ENCODE measurements around the gene ADAMTS10.
"Not testable (repeated sequence)": the region's sequence is repeated elsewhere in the genome, so short reads cannot be mapped to it uniquely, and the experiment has no call there.

The ADAMTS10 gene

GRCh38 chr19:8589177-8589714 is 21.3 kb downstream of the ADAMTS10 start:
- DNase-seq, result no peak

GRCh38 chr19:8585894-8586750 is 24.4 kb downstream of the ADAMTS10 start:
- DNase-seq, result no peak

GRCh38 chr19:8584965-8585893 is 25.3 kb downstream of the ADAMTS10 start:
- DNase-seq, result no peak

- DNase-seq, result no peak
Observed at GRCh38 chr19:8580710-8581281, 29.7 kb downstream of the ADAMTS10 start.

- DNase-seq, result no peak
Observed at GRCh38 chr19:8578642-8579265, 31.8 kb downstream of the ADAMTS10 start.

GRCh38 chr19:8577741-8578140 is 32.8 kb downstream of the ADAMTS10 start:
- DNase-seq, result no peak

- DNase-seq, result no peak
Observed at GRCh38 chr19:8577247-8577646, 33.3 kb downstream of the ADAMTS10 start, which contains the start of gene MYO1F. MYO1F (minus strand) TSS chr19:8577442; CDS start chr19:8577309, 133 bp downstream.

- no peak for DNase-seq
Observed at GRCh38 chr19:8576273-8576993, 34.1 kb downstream of the ADAMTS10 start.

- DNase-seq, result no peak
Observed at GRCh38 chr19:8575467-8575997, 35.0 kb downstream of the ADAMTS10 start.

GRCh38 chr19:8574619-8574922 is 35.9 kb downstream of the ADAMTS10 start:
- not testable (repeated sequence) for DNase-seq

- no peak for DNase-seq
Observed at GRCh38 chr19:8573316-8573715, 37.2 kb downstream of the ADAMTS10 start.

- no peak for DNase-seq
Observed at GRCh38 chr19:8571006-8571411, 39.5 kb downstream of the ADAMTS10 start.

GRCh38 chr19:8569066-8569771 is 41.3 kb downstream of the ADAMTS10 start:
- DNase-seq, result no peak

GRCh38 chr19:8567522-8568172 is 42.9 kb downstream of the ADAMTS10 start:
- DNase-seq, result no peak

- DNase-seq, result no peak
Observed at GRCh38 chr19:8566855-8567254, 43.7 kb downstream of the ADAMTS10 start.

- not testable (repeated sequence) for DNase-seq
Observed at GRCh38 chr19:8564866-8565265, 45.6 kb downstream of the ADAMTS10 start.

GRCh38 chr19:8561075-8561764 is 49.3 kb downstream of the ADAMTS10 start:
- no peak for DNase-seq

- DNase-seq, result no peak
Observed at GRCh38 chr19:8558325-8558724, 52.2 kb downstream of the ADAMTS10 start.

GRCh38 chr19:8557642-8558238 is 52.8 kb downstream of the ADAMTS10 start:
- no peak for DNase-seq

Data from cerebellar nuclear complex (tissue), 1 donor.